Endothelial cell of umbilical vein (primary cell): ENCODE results near the gene GDPD4. TPM values are rescaled to one million over a fixed set of nuclear protein-coding genes. Genes with fewer than 3 reads are reported as not detected.

Experiments
- BruUV-seq: library from RNA; stranded (reverse); fragments of 400-500 nt; replicated peaks from 2 replicates; lab custom pipeline; 2021; lab: Mats Ljungman, UMichigan
- CTCF ChIA-PET: fragments of 300-600, 350-600 bp; sonication (Branson Sonifier 250); formaldehyde crosslinking; loops from one replicate; lab custom pipeline; 2021; ENCODE audit warnings: antibody characterized with exemption, inconsistent platforms; lab: Charles Lee
- POLR2A ChIA-PET: fragments of 300-600, 350-600 bp; sonication (Branson Sonifier 250); formaldehyde crosslinking; loops from one replicate; lab custom pipeline; 2021; ENCODE audit warnings: antibody characterized with exemption, inconsistent platforms; lab: Charles Lee
- DNase-seq: peaks from one replicate; pipeline ENCODE4 v3.0.0-alpha.2; 2011; ENCODE audit warnings: low read depth, low spot score
- FAIRE-seq: peaks from 2 replicates; lab custom pipeline; 2011; peaks lifted over from hg19 to GRCh38; lab: Jason Lieb, UNC
- H2AFZ ChIP-seq: 2 replicates; pipeline ENCODE4 v1.6.0; 2012; ENCODE audit warnings: low read depth, low read length, control low read depth, inconsistent platforms
- H3K27ac ChIP-seq: 2 replicates; pipeline ENCODE4 v1.5.1; 2011; ENCODE audit warnings: low read depth, mild to moderate bottlenecking, control low read depth, low read length, moderate library complexity; ENCODE audit not compliant: insufficient read depth
- H3K27me3 ChIP-seq, 2 experiments: 2 replicates each; pipeline versions ENCODE4 v1.6.0 to v1.6.1; 2011; ENCODE audit warnings: low read length in 2 of 2, mixed read lengths in 1 of 2; ENCODE audit not compliant: control insufficient read depth in 2 of 2, insufficient read depth in 2 of 2
- H3K36me3 ChIP-seq, 2 experiments: 2 replicates in 1 of 2; 3 replicates in 1 of 2; pipeline ENCODE4 v1.5.1; 2011; ENCODE audit warnings: low read length in 2 of 2, mild to moderate bottlenecking in 1 of 2, moderate library complexity in 1 of 2; ENCODE audit not compliant: control insufficient read depth in 2 of 2, insufficient read depth in 2 of 2; ENCODE audit errors: extremely low read depth in 1 of 2
- H3K4me1 ChIP-seq: 3 replicates; pipeline ENCODE4 v1.5.1; 2011; ENCODE audit warnings: mild to moderate bottlenecking, low read length; ENCODE audit not compliant: control insufficient read depth, insufficient read depth; ENCODE audit errors: extremely low read depth
- H3K4me2 ChIP-seq: 2 replicates; pipeline ENCODE4 v1.6.1; 2011; ENCODE audit warnings: low read length, control low read depth, mixed read lengths; ENCODE audit not compliant: insufficient read depth
- H3K4me3 ChIP-seq, 3 experiments: fragments of 200-600 bp in 1 of 3; sonication (generic), shearing (Covaris generic) in 1 of 3; replicated peaks in 1 of 3; 2 replicates each; pipeline ENCODE4 v1.5.1; 2011 to 2016; ENCODE audit warnings: control low read depth in 3 of 3, low read length in 3 of 3, mild to moderate bottlenecking in 2 of 3, inconsistent platforms in 1 of 3, low read depth in 1 of 3, moderate library complexity in 1 of 3; ENCODE audit not compliant: insufficient read depth in 1 of 3
- H3K79me2 ChIP-seq: 2 replicates; pipeline ENCODE4 v1.6.0; 2012; ENCODE audit warnings: low read length, inconsistent platforms; ENCODE audit not compliant: control insufficient read depth, insufficient read depth
- H3K9ac ChIP-seq: replicated peaks from 2 replicates; pipeline ENCODE3; 2011; ENCODE audit warnings: low read length, control low read depth; ENCODE audit not compliant: insufficient read depth; ENCODE audit errors: extremely low read depth
- H3K9me1 ChIP-seq: replicated peaks from 3 replicates; pipeline ENCODE4 v1.6.0; 2011; ENCODE audit warnings: mild to moderate bottlenecking, low read length; ENCODE audit not compliant: control insufficient read depth, insufficient read depth; ENCODE audit errors: extremely low read depth
- H3K9me3 ChIP-seq: replicated peaks from 2 replicates; pipeline ENCODE4 v1.5.1; 2012; ENCODE audit warnings: low read length, inconsistent platforms; ENCODE audit not compliant: control insufficient read depth, insufficient read depth
- H4K20me1 ChIP-seq: replicated peaks from 2 replicates; pipeline ENCODE3; 2011; ENCODE audit warnings: mild to moderate bottlenecking, low read length; ENCODE audit not compliant: control insufficient read depth, insufficient read depth; ENCODE audit errors: extremely low read depth
- EZH2 ChIP-seq: IDR thresholded peaks from 2 replicates; pipeline ENCODE4 v1.6.1; 2012; ENCODE audit warnings: borderline replicate concordance, low read depth, mild to moderate bottlenecking, moderate library complexity, low read length, inconsistent platforms; ENCODE audit not compliant: severe bottlenecking
- FOS ChIP-seq: IDR thresholded peaks from 2 replicates; pipeline ENCODE4 v1.6.1; 2011; ENCODE audit warnings: mild to moderate bottlenecking, low read length, moderate library complexity, borderline replicate concordance; ENCODE audit not compliant: insufficient read depth
- GATA2 ChIP-seq: IDR thresholded peaks from 2 replicates; pipeline ENCODE4 v1.7.0; 2011; ENCODE audit warnings: low read depth, mild to moderate bottlenecking, moderate library complexity, mixed read lengths, low read length; ENCODE audit not compliant: insufficient read length, insufficient read depth
- JUN ChIP-seq: IDR thresholded peaks from 2 replicates; pipeline ENCODE4 v1.6.1; 2011; ENCODE audit warnings: borderline replicate concordance, low read depth; ENCODE audit not compliant: insufficient read length, insufficient read depth
- MYC ChIP-seq: IDR thresholded peaks from one replicate; pipeline ENCODE4 v1.6.1; 2011; ENCODE audit warnings: mild to moderate bottlenecking, low read depth, low read length
- POLR2A ChIP-seq: IDR thresholded peaks from 2 replicates; pipeline ENCODE4 v1.6.1; 2012; ENCODE audit warnings: low read depth, mild to moderate bottlenecking, control low read depth, low read length
- POLR2AphosphoS5 ChIP-seq: IDR thresholded peaks from 2 replicates; pipeline ENCODE4 v1.6.1; 2012; ENCODE audit warnings: low read depth, mild to moderate bottlenecking, control low read depth, low read length, moderate library complexity; ENCODE audit not compliant: insufficient read depth
- dilution Hi-C: fragments of 300-500 bp; cut with MboI; formaldehyde crosslinking; loops from one replicate; pipeline ENCODE4 v1.15.0; 2019; ENCODE audit warnings: low sequenced_read_pairs; ENCODE audit not compliant: extremely low pct_ligation_motif_present
- intact Hi-C: fragments of 100-400 bp; cut with micrococcal nuclease; formaldehyde crosslinking; loops from one replicate; pipeline ENCODE4 v1.10.0; 2022
- polyA plus RNA-seq, 4 experiments: library from polyadenylated mRNA; depleted of rRNA in 3 of 4; stranded (reverse) in 3 of 4; unstranded in 1 of 4; fragments of >200 nt; gene quantifications; 2 replicates each; pipeline versions ENCODE4 v1.2.1 to v1.2.3, GENCODE V29; 2011 to 2012; ENCODE audit warnings: missing spikeins in 1 of 4
- total RNA-seq: library from RNA; stranded (reverse); gene quantifications from 2 replicates; pipeline ENCODE4 v1.2.3, GENCODE V29; 2021
- TF ChIP-seq, protein P1 (sequence below): IDR thresholded peaks from 2 replicates; pipeline ENCODE4 v1.6.1; 2011; ENCODE audit not compliant: insufficient read depth, insufficient read length
- TF ChIP-seq, protein P2 (sequence below), 2 donors: IDR thresholded peaks; 1 replicate in 1 of 2; 2 replicates in 1 of 2; pipeline ENCODE4 v1.5.1; 2011; ENCODE audit warnings: low read length in 2 of 2, mild to moderate bottlenecking in 2 of 2, moderate library complexity in 2 of 2, control low read depth in 1 of 2, inconsistent platforms in 1 of 2, low read depth in 1 of 2; ENCODE audit not compliant: insufficient read depth in 1 of 2; ENCODE audit errors: extremely low read depth in 1 of 2

Gene GDPD4
- total and polyA plus RNA-seq, 2 donors (not counting 3 experiments of a cell fraction or from before 2014, with no cell fraction given), result not detected

DNA sequence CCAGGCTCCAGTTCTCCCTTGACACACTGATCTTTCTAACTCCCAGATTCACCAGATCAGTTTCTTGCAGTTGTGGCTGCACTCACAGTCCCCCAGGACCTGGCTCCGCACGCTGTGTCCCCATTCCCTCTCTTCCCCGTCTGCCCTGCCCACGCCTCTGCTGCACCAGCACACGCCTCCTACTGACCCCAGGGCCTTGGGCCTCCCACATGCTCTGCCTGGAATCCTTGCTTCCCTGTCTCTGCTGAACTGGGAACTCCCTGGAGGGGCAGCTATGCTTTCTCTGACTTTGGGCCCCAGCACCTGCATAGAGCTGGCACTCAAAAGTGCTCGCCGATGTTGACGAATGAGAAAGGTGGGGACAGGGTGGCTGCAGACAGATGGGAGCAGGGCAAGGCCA lies 104.5 kb downstream of the GDPD4 start:
- no TSS peak for BruUV-seq
- FAIRE-seq (no peak), DNase-seq (no peak)
- intact Hi-C loops (loop anchor here (10.0 kb wide), 1 partner anchor 278 kb away; the partner anchor contains the start of gene PAK1), dilution Hi-C loops (no loop called here)
- Histone ChIP-seq H2AFZ (no peak overlapping the region), H3K27me3 (no peaks in the 10 kb centered on the region), H3K4me1 (no peaks in the 10 kb centered on the region), H3K9me1 (no peaks in the 10 kb centered on the region), H3K4me2 (no peak overlapping the region), H3K9ac (no peak overlapping the region), H4K20me1 (no peaks in the 10 kb centered on the region), H3K27ac (no peak overlapping the region), H3K4me3 (no peak overlapping the region), H3K36me3 (no peaks in the 10 kb centered on the region), H3K79me2 (no peaks in the 10 kb centered on the region), H3K9me3 (no peaks in the 10 kb centered on the region)
- POLR2A ChIA-PET, result no interaction called here
- CTCF ChIA-PET, result interaction anchor here (1.2 to 4.6 kb wide), 9 partner anchors 8 to 423 kb away, joined by 3 to 235 read pairs (median 17); partner anchors contain the start of gene MYO7A
- TF ChIP-seq JUN, result no peak
- TF ChIP-seq POLR2A, result no peak
- TF ChIP-seq POLR2AphosphoS5, result no peak
- TF ChIP-seq, protein P1, sequence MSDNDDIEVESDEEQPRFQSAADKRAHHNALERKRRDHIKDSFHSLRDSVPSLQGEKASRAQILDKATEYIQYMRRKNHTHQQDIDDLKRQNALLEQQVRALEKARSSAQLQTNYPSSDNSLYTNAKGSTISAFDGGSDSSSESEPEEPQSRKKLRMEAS, result no peak
- TF ChIP-seq FOS, result no peak
- TF ChIP-seq GATA2, result no peak
- no peak for TF ChIP-seq EZH2

- Histone ChIP-seq H4K20me1 (no peaks in the 10 kb centered on the region), H3K9me1 (no peaks in the 10 kb centered on the region), H3K4me3 (no peak overlapping the region), H3K9ac (no peak overlapping the region), H3K27ac (no peak overlapping the region), H2AFZ (no peak overlapping the region), H3K4me2 (no peak overlapping the region), H3K79me2 (no peaks in the 10 kb centered on the region), H3K27me3 (no peaks in the 10 kb centered on the region), H3K36me3 (no peaks in the 10 kb centered on the region), H3K9me3 (no peaks in the 10 kb centered on the region), H3K4me1 (no peaks in the 10 kb centered on the region)
- ChIA-PET POLR2A (no interaction called here), CTCF (interaction anchor here (0.6 to 4.6 kb wide), 55 partner anchors 9 to 429 kb away, joined by 3 to 235 read pairs (median 4); partner anchors contain the start of genes AQP11, MYO7A and PAK1)
- intact Hi-C loops, result loop anchor here (1.0 to 10.0 kb wide), 3 partner anchors 280 to 424 kb away; partner anchors contain the start of gene PAK1
- TF ChIP-seq POLR2A, result no peak
- TF ChIP-seq GATA2, result no peak
- no peak for TF ChIP-seq FOS
- TF ChIP-seq, protein P2, sequence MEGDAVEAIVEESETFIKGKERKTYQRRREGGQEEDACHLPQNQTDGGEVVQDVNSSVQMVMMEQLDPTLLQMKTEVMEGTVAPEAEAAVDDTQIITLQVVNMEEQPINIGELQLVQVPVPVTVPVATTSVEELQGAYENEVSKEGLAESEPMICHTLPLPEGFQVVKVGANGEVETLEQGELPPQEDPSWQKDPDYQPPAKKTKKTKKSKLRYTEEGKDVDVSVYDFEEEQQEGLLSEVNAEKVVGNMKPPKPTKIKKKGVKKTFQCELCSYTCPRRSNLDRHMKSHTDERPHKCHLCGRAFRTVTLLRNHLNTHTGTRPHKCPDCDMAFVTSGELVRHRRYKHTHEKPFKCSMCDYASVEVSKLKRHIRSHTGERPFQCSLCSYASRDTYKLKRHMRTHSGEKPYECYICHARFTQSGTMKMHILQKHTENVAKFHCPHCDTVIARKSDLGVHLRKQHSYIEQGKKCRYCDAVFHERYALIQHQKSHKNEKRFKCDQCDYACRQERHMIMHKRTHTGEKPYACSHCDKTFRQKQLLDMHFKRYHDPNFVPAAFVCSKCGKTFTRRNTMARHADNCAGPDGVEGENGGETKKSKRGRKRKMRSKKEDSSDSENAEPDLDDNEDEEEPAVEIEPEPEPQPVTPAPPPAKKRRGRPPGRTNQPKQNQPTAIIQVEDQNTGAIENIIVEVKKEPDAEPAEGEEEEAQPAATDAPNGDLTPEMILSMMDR (IDR thresholded peaks at IDR 0.05; ENCODE audit: extremely low read depth in 1 of 2, insufficient read depth in 1 of 2, low read depth in 1 of 2, low read length in 2 of 2), result no peak
- no peak for TF ChIP-seq POLR2AphosphoS5
- no peak for TF ChIP-seq EZH2
- TF ChIP-seq, protein P1, result no peak
- no peak for TF ChIP-seq JUN
- TF ChIP-seq MYC, result no peak
- FAIRE-seq, result no peak
- no peak for DNase-seq
- BruUV-seq, result no TSS peak
- dilution Hi-C loops, result no loop called here
These were observed 106.3 kb downstream of the GDPD4 start for GRCh38 chr11:77195071-77195755.
